RWPE2 (cell line): ENCODE results near the gene SRMS.

ENCODE experiments used
- ATAC-seq: fragments of 200-7000 bp; cut with Tn5 transposase; 3 replicates; pipeline ENCODE4 v1.9.1; 2021; ENCODE audit warnings: low read depth
- DNase-seq: peaks from one replicate; pipeline ENCODE4 v3.0.0-alpha.2; 2020; ENCODE audit warnings: low spot score
- H3K27ac ChIP-seq: fragments of 450-650 bp; 2 replicates; pipeline ENCODE4 v1.5.1; 2017; ENCODE audit warnings: mild to moderate bottlenecking; ENCODE audit not compliant: poor library complexity, severe bottlenecking
- H3K27me3 ChIP-seq: fragments of 250-450 bp; sonication (Bioruptor Pico); 2 replicates; pipeline ENCODE4 v1.5.1; 2021; ENCODE audit warnings: mild to moderate bottlenecking, moderate library complexity; ENCODE audit not compliant: insufficient read depth, poor library complexity, severe bottlenecking
- H3K36me3 ChIP-seq: fragments of 250-450 bp; sonication (Bioruptor Pico); 2 replicates; pipeline ENCODE4 v1.5.1; 2020; ENCODE audit warnings: low read depth, mild to moderate bottlenecking, moderate library complexity
- H3K4me1 ChIP-seq: fragments of 250-450 bp; sonication (Bioruptor Pico); 2 replicates; pipeline ENCODE4 v1.5.1; 2021; ENCODE audit warnings: mild to moderate bottlenecking, moderate library complexity; ENCODE audit not compliant: insufficient read depth, poor library complexity, severe bottlenecking
- H3K4me3 ChIP-seq: fragments of 250-450 bp; sonication (Bioruptor Pico); 2 replicates; pipeline ENCODE4 v1.5.1; 2021; ENCODE audit warnings: mild to moderate bottlenecking, moderate library complexity; ENCODE audit not compliant: severe bottlenecking
- H3K9me3 ChIP-seq: fragments of 250-450 bp; sonication (Bioruptor Pico); 2 replicates; pipeline ENCODE4 v1.5.1; 2021; ENCODE audit warnings: mild to moderate bottlenecking, moderate library complexity; ENCODE audit not compliant: severe bottlenecking
- CTCF ChIP-seq: fragments of 450-650 bp; IDR thresholded peaks from one replicate; pipeline ENCODE4 v1.5.1; 2017; ENCODE audit warnings: mild to moderate bottlenecking, moderate library complexity; ENCODE audit not compliant: poor library complexity, severe bottlenecking

The SRMS gene

GRCh38 chr20:63547725-63548480, at the start of gene SRMS:
Gene SRMS, minus strand, starts transcription at chr20:63547749. Its CDS starts 286 bp downstream, at chr20:63547463.
- Histone ChIP-seq H3K9me3 (no peaks in the 10 kb centered on the region), H3K4me1 (peaks cover 25% of the 10 kb centered on the region), H3K27me3 (no peaks in the 10 kb centered on the region), H3K4me3 (no peak within 1 kb of the TSS), H3K27ac (no peak within 1 kb of the TSS), H3K36me3 (no peaks in the 10 kb centered on the region)
- no peak for TF ChIP-seq CTCF
- DNase-seq = peak; percentile 83
- ATAC-seq = 0 out of 3 replicates have a peak, but pooled peaks have one; percentile 3

GRCh38 chr20:63596423-63596822, 48.9 kb upstream of the SRMS start:
- Histone ChIP-seq H3K27me3 (no peaks in the 10 kb centered on the region), H3K4me1 (no peaks in the 10 kb centered on the region), H3K36me3 (peaks cover 38% of the 10 kb centered on the region), H3K9me3 (no peaks in the 10 kb centered on the region), H3K27ac (no peak overlapping the region), H3K4me3 (no peak overlapping the region)
- ATAC-seq (no peak), DNase-seq (peak; percentile 77)
- TF ChIP-seq CTCF = no peak

- ATAC-seq (no peak), DNase-seq (peak; percentile 85)
- H3K27ac ChIP-seq = no peak overlapping the region
- peaks cover 34% of the 10 kb centered on the region for H3K36me3 ChIP-seq
- H3K4me3 ChIP-seq = no peak overlapping the region
- TF ChIP-seq CTCF = no peak
- H3K9me3 ChIP-seq = no peaks in the 10 kb centered on the region
- no peaks in the 10 kb centered on the region for H3K27me3 ChIP-seq
- H3K4me1 ChIP-seq = no peaks in the 10 kb centered on the region
Measured at GRCh38 chr20:63595416-63596127, 48.0 kb upstream of the SRMS start.

- no peak for TF ChIP-seq CTCF
- ATAC-seq (no peak), DNase-seq (peak; percentile 80)
- Histone ChIP-seq H3K27ac (no peak overlapping the region), H3K4me3 (no peak overlapping the region), H3K4me1 (no peaks in the 10 kb centered on the region), H3K36me3 (peaks cover 30% of the 10 kb centered on the region), H3K27me3 (no peaks in the 10 kb centered on the region), H3K9me3 (no peaks in the 10 kb centered on the region)
Measured at GRCh38 chr20:63594043-63594561, 46.6 kb upstream of the SRMS start.
